Suprapubic skin (tissue), 4 donors: Measurements from ENCODE around the gene HIRIP3.

ENCODE experiments used
- CTCF ChIP-seq, 2 donors: fragments of 200-600 bp in 1 of 2; fragments of 450-650 bp in 1 of 2; sonication (generic) in 1 of 2; IDR thresholded peaks; one replicate each; pipeline ENCODE4 v1.5.1; 2016 to 2019; ENCODE audit warnings: antibody characterized with exemption in 2 of 2, mild to moderate bottlenecking in 1 of 2, moderate library complexity in 1 of 2
- POLR2A ChIP-seq, 2 donors: fragments of 450-650 bp; IDR thresholded peaks; one replicate each; pipeline ENCODE4 v1.6.1; 2017; ENCODE audit warnings: antibody characterized with exemption in 2 of 2, mild to moderate bottlenecking in 2 of 2, moderate library complexity in 2 of 2
- POLR2AphosphoS5 ChIP-seq, 3 donors: sonication (generic); formaldehyde crosslinking; IDR thresholded peaks; one replicate each; pipeline ENCODE4 v1.6.1; 2017; ENCODE audit warnings: antibody characterized with exemption in 3 of 3

- TF ChIP-seq POLR2A (IDR thresholded peaks at IDR 0.05) (no peak), CTCF (IDR thresholded peaks at IDR 0.05) (no peak), POLR2AphosphoS5 (IDR thresholded peaks at IDR 0.05) (no peak)
Measured at GRCh38 chr16:29992344-29992967, 3.0 kb downstream of the HIRIP3 start.
